Dermis blood vessel endothelial cell (primary cell): ENCODE results near the gene EYA4. TPM values are rescaled to one million over a fixed set of nuclear protein-coding genes. Genes with fewer than 3 reads are reported as not detected.

Source experiments
- DNase-seq: peaks from one replicate; pipeline ENCODE4 v3.0.0; 2010
- total RNA-seq: library from RNA; depleted of rRNA; stranded (reverse); fragments of >200 nt; gene quantifications from 2 replicates; pipeline ENCODE4 v1.2.3, GENCODE V29; 2014

The EYA4 gene
- total RNA-seq, 1 donor from 2014 or later = under 0.01 TPM

GRCh38 chr6:133404728-133405127 is 163.6 kb downstream of the EYA4 start:
- DNase-seq = no peak

- no peak for DNase-seq
These were observed 166.4 kb downstream of the EYA4 start for GRCh38 chr6:133407320-133408100.

- no peak for DNase-seq
These were observed 167.0 kb downstream of the EYA4 start for GRCh38 chr6:133408132-133408531.

- no peak for DNase-seq
These were observed 167.4 kb downstream of the EYA4 start for GRCh38 chr6:133408543-133408942.

GRCh38 chr6:133410638-133411435 is 169.7 kb downstream of the EYA4 start:
- no peak for DNase-seq

GRCh38 chr6:133411757-133412156 is 170.6 kb downstream of the EYA4 start:
- no peak for DNase-seq

- DNase-seq = no peak
These were observed 174.1 kb downstream of the EYA4 start for GRCh38 chr6:133415262-133415661.

GRCh38 chr6:133418108-133418507 is 177.0 kb downstream of the EYA4 start:
- DNase-seq = no peak

- no peak for DNase-seq
These were observed 182.1 kb downstream of the EYA4 start for GRCh38 chr6:133423242-133423641.

GRCh38 chr6:133424359-133424758 is 183.2 kb downstream of the EYA4 start:
- no peak for DNase-seq

GRCh38 chr6:133426038-133426437 is 184.9 kb downstream of the EYA4 start:
- DNase-seq = no peak

- DNase-seq = no peak
These were observed 187.1 kb downstream of the EYA4 start for GRCh38 chr6:133428295-133428694.

GRCh38 chr6:133430530-133430929 is 189.4 kb downstream of the EYA4 start:
- DNase-seq = no peak

- DNase-seq = no peak
These were observed 189.9 kb downstream of the EYA4 start for GRCh38 chr6:133431031-133431430.

GRCh38 chr6:133432021-133432989 is 191.1 kb downstream of the EYA4 start:
- DNase-seq = no peak

- no peak for DNase-seq
These were observed 194.0 kb downstream of the EYA4 start for GRCh38 chr6:133435065-133435728.

- DNase-seq = no peak
These were observed 195.5 kb downstream of the EYA4 start for GRCh38 chr6:133436652-133437051.

- no peak for DNase-seq
These were observed 200.3 kb downstream of the EYA4 start for GRCh38 chr6:133441491-133441890.

GRCh38 chr6:133446789-133447188 is 205.6 kb downstream of the EYA4 start:
- no peak for DNase-seq

- no peak for DNase-seq
These were observed 206.8 kb downstream of the EYA4 start for GRCh38 chr6:133447924-133448323.

- no peak for DNase-seq
These were observed 215.3 kb downstream of the EYA4 start for GRCh38 chr6:133456439-133456838.

GRCh38 chr6:133456944-133457343 is 215.8 kb downstream of the EYA4 start:
- no peak for DNase-seq
